H1 (cell line): ENCODE data around the gene SCNN1B. TPM values are rescaled to one million over a fixed set of nuclear protein-coding genes. Genes with fewer than 3 reads are reported as not detected.

Source experiments
- CBX5 ChIP-seq: fragments of 300-800, 300-1000 bp; sonication (generic); IDR thresholded peaks from 2 replicates; pipeline ENCODE4 v1.7.1; 2016; ENCODE audit warnings: antibody characterized with exemption, low read length, low read depth
- CHD7 ChIP-seq: fragments of 300-600 bp; sonication (generic); IDR thresholded peaks from 2 replicates; pipeline ENCODE4 v1.7.1; 2012; ENCODE audit warnings: low read length, moderate library complexity, mild to moderate bottlenecking, inconsistent platforms; ENCODE audit not compliant: insufficient replicate concordance
- E2F6 ChIP-seq: IDR thresholded peaks from 2 replicates; pipeline ENCODE4 v1.6.1; 2012; ENCODE audit warnings: inconsistent platforms
- GABPA ChIP-seq: IDR thresholded peaks from 2 replicates; pipeline ENCODE4 v1.6.1; 2011; ENCODE audit warnings: mild to moderate bottlenecking, low read length, moderate library complexity, borderline replicate concordance; ENCODE audit not compliant: insufficient read depth
- KDM4A ChIP-seq: IDR thresholded peaks from one replicate; pipeline ENCODE4 v1.7.1; 2012; ENCODE audit warnings: low read depth, mild to moderate bottlenecking, moderate library complexity, low read length, inconsistent platforms; ENCODE audit not compliant: severe bottlenecking
- MAX ChIP-seq: IDR thresholded peaks from 2 replicates; pipeline ENCODE4 v1.6.1; 2012; ENCODE audit warnings: inconsistent platforms
- RNF2 ChIP-seq: fragments of 200-900, 300-1000 bp; sonication (generic); IDR thresholded peaks from 2 replicates; pipeline ENCODE4 v1.7.1; 2016; ENCODE audit warnings: borderline replicate concordance, low read depth, mild to moderate bottlenecking, antibody characterized with exemption, low read length; ENCODE audit not compliant: poor library complexity, severe bottlenecking; ENCODE audit errors: missing control alignments
- SIN3A ChIP-seq, 2 experiments: IDR thresholded peaks in 1 of 2; conservative IDR thresholded peaks in 1 of 2; 2 replicates each; pipeline ENCODE4 v1.6.1; 2011 to 2012; ENCODE audit warnings: low read length in 2 of 2, improper control_type of control experiment in 1 of 2, low read depth in 1 of 2, mild to moderate bottlenecking in 1 of 2
- SIX5 ChIP-seq: IDR thresholded peaks from 2 replicates; pipeline ENCODE4 v1.6.1; 2011; ENCODE audit warnings: mild to moderate bottlenecking, low read depth, low read length
- SUZ12 ChIP-seq: fragments of 200-600 bp; sonication (generic); IDR thresholded peaks from 2 replicates; pipeline ENCODE4 v1.6.1; 2012; ENCODE audit warnings: mild to moderate bottlenecking, inconsistent platforms, low read length, moderate library complexity, mixed read lengths
- polyA plus RNA-seq, 7 experiments: library from polyadenylated mRNA; depleted of rRNA in 3 of 7; stranded (reverse) in 5 of 7; unstranded in 2 of 7; fragments of >200 nt in 5 of 7; fragments of 200-250 nt in 2 of 7; gene quantifications; 1 replicate in 5 of 7; 2 replicates in 1 of 7; 4 replicates in 1 of 7; pipeline versions ENCODE4 v1.2.1 to v1.2.3, GENCODE V29; 2011 to 2013; ENCODE audit warnings: missing spikeins in 2 of 7, mixed read lengths in 2 of 7
- total RNA-seq: library from RNA; stranded (reverse); fragmentation: NEBNext Ultra II Directional; extraction: Animal tissue kit (Norgen Biotek cat#: 25700); gene quantifications from 2 replicates; pipeline ENCODE4 v1.2.1, GENCODE V29; 2021

Gene SCNN1B
- total and polyA plus RNA-seq, 2 of the 8 experiments (the other 6 are each of a cell fraction or from before 2014, with no cell fraction given) = 0.20 to 0.95 TPM

GRCh38 chr16:23255000-23255399, 47.1 kb upstream of the SCNN1B start (continued):
- no peak for TF ChIP-seq CHD7
- TF ChIP-seq SIX5 = no peak
- TF ChIP-seq GABPA = no peak
- no peak for TF ChIP-seq SUZ12
- TF ChIP-seq E2F6 = no peak
- TF ChIP-seq RNF2 = no peak
- no peak for TF ChIP-seq KDM4A
- TF ChIP-seq MAX = no peak
- TF ChIP-seq SIN3A (conservative IDR thresholded peaks at IDR 0.05 in 1 of 2, IDR thresholded peaks at IDR 0.05 in 1 of 2; ENCODE audit: low read depth in 1 of 2, low read length in 2 of 2) = no peak
- no peak for TF ChIP-seq CBX5
